ENCODE results near the gene HIPK4.
"Not testable (repeated sequence)": the region's sequence is repeated elsewhere in the genome, so short reads cannot be mapped to it uniquely, and the experiment has no call there.

DNA sequence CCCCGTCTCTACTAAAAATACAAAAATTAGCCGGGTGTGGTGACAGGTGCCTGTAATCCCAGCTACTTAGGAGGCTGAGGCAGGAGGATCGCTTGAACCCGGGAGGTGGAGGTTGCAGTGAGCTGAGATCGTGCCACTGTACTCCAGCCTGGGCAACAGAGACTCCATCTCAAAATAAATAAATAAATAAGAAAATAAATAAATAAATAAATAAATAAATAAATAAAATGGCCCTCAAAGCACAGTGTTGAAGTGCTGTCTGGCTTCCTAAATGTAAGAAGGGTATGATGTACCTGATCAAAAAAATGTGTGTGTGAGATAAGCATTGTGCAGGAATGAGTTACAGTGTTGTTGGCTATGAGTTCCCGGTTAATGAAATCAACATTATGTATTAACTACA lies 56.9 kb downstream of the HIPK4 start:
- not testable (repeated sequence) for TF ChIP-seq POLR2AphosphoS5 (IDR thresholded peaks at IDR 0.05; ENCODE audit: low read depth, low read length); TAF1 (IDR thresholded peaks at IDR 0.05; ENCODE audit: low read depth, low read length); SPI1 (IDR thresholded peaks at IDR 0.05; ENCODE audit: low read depth, low read length); POLR2A (IDR thresholded peaks at IDR 0.05; ENCODE audit: low read depth, low read length); POU2F2 (IDR thresholded peaks at IDR 0.05; ENCODE audit: low read depth, low read length); PAX5 (IDR thresholded peaks at IDR 0.05; ENCODE audit: insufficient read depth, low read length, severe bottlenecking)

Data from GM12891 (cell line).